ENCODE results near the gene RELL2.

Gene RELL2

DNA sequence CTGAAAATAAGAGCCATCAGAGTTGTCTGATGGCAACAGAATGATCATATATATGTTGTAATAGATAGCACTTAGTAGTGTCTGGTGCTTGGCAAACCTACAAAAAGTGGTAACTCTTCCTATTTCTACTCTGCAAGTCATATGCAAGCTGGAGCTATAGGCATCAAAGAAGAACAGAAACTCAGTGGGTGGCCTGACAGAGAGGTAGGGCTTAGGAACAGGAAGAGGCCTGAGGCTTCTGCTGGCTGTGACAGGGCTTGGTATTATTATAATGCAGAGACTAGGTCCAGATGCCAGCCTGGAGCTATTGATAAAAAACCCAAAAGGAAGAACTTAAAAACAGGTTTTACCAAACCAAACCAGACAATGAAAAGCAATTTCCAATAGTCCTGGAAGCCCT is 13.6 kb upstream of the RELL2 start:
- TF ChIP-seq, protein P1, sequence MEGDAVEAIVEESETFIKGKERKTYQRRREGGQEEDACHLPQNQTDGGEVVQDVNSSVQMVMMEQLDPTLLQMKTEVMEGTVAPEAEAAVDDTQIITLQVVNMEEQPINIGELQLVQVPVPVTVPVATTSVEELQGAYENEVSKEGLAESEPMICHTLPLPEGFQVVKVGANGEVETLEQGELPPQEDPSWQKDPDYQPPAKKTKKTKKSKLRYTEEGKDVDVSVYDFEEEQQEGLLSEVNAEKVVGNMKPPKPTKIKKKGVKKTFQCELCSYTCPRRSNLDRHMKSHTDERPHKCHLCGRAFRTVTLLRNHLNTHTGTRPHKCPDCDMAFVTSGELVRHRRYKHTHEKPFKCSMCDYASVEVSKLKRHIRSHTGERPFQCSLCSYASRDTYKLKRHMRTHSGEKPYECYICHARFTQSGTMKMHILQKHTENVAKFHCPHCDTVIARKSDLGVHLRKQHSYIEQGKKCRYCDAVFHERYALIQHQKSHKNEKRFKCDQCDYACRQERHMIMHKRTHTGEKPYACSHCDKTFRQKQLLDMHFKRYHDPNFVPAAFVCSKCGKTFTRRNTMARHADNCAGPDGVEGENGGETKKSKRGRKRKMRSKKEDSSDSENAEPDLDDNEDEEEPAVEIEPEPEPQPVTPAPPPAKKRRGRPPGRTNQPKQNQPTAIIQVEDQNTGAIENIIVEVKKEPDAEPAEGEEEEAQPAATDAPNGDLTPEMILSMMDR (IDR thresholded peaks at IDR 0.05; ENCODE audit: low read depth, low read length), result no peak
- no peak for DNase-seq (ENCODE audit: extremely low read depth, low read depth)

DNA sequence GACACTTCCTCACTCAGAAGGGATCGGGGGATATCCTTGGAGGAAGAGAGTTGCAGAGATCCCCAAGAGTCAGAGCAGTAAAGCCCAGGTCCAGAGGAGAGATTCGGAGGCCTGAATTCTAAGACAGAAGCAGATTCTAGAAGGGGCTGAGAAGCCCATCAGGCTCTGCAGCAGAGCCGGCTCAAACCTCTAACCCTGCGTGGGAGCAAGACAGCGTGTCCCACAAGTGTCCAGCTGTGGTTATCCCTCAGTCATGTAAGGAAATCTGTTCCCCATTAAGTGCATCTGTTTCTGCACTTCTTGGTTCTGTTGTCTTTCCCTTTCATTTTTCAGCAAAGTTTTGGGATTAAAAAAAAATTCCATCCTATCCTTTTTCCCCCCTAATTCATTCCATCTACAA is 13.2 kb upstream of the RELL2 start:
- TF ChIP-seq, protein P1 (IDR thresholded peaks at IDR 0.05; ENCODE audit: low read depth, low read length), result no peak

DNA sequence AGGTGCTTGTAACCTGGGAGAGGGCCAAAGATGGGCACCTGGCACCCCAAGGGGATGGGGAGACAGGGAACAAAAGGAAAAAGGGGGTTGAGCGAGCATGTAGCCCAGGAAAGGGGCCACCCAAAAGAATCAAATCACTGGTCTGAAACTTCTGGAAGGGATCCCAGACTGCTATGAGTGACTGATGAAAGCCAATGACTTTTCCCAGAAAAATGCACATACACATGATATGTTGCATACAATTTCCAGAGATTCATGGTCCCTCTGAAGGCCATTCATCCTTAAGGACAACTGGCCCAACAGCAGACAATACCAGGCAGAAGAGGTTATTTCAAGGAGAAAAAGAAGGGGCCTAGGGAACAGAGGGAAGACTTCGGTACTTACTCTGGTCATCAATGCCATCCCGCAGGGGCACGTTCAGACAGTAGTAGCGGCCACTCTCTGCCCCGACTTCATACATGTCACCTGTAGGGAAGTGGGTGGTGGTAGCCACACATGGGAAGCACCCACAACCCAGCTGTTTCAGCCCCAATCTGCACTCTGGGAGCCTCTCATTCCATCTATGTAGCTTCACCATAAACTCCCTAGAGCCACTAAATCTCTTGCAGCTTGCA is 8.5 kb upstream of the RELL2 start:
- no peak for DNase-seq (ENCODE audit: extremely low read depth, low read depth)
- TF ChIP-seq, protein P1 (IDR thresholded peaks at IDR 0.05; ENCODE audit: low read depth, low read length), result no peak

More for the DNA sequence above, 13.2 kb upstream of the RELL2 start:
- DNase-seq (ENCODE audit: extremely low read depth, low read depth), result no peak

DNA sequence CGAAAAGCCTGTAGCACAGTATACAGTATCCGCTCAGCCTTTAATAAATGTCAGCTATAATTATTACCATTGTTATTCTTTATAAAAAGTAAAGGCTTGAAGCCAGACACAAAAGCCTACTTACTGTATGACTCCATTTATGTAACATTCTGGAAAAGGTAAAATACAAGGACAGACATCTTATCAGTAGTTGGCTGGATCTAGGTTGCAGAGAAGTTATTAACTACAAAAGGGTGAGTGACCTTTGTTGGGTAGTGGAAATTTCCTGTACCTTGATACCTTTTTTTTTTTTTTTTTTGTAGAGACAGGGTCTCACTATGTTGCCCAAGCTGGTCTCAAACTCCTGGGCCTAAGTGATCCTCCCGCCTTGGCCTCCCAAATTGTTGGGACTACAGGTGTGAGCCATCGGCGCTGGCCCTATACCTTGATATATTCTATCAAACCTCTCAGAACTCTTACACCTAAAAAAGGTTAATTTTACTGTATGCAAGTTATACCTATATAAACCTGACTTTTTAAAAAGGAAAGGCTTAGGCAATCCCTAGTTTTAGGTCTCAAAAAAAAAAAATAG is 6.1 kb upstream of the RELL2 start:
- TF ChIP-seq, protein P1 (IDR thresholded peaks at IDR 0.05; ENCODE audit: low read depth, low read length), result no peak
- no peak for DNase-seq (ENCODE audit: extremely low read depth, low read depth)

DNA sequence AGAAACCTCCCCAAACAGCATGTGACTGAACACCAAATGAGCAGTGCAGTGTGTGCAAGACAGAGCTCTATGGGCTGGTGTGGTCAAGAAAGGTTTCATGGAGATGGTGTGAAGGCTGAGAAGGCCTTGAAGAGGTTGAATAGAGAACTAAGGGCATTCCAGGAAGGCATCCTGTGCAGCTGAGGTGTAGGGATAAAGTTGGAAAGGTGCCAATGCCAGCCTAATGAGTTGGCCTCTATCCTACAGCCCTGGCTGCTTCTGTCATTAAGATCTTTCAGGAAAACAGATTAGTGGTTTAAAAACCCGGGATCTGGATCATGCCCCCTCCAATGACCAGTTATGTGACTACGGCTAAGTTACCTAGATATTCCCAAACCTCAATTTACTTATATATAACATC is 4.1 kb upstream of the RELL2 start:
- DNase-seq (ENCODE audit: extremely low read depth, low read depth), result no peak
- TF ChIP-seq, protein P1 (IDR thresholded peaks at IDR 0.05; ENCODE audit: low read depth, low read length), result no peak

DNA sequence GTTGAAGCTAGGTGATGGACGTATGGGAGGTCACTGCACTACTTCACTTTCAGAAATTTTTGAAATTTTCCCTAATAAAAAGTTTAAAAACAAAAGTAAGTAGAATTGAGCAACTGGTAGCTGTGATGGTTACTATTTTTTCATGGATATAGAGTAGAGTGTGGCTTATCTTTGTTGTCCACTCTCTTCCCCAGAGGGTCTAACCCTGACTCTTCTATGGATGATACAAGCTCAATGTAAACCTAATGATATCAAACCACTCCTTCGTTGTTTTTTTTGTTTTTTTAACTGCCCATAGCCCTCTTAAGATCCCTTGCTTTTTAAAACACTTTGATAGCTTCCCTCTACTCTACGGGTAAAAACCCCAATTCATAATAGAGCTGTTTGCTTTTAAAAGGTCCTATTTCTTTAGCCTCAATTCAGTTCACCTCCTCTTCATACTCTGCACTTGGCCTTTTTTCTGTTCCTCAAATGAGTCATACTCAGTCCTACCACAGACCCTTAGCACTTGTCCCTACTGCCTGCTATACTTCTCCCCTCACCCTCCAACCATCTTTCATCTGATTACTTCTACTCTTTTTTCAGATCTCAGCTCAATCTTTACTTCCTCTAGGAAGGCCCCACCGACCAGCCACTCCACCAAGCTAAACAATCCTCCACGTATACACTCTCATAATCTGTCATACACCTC is 2.8 kb upstream of the RELL2 start:
- TF ChIP-seq, protein P1 (IDR thresholded peaks at IDR 0.05; ENCODE audit: low read depth, low read length), result no peak
- DNase-seq (ENCODE audit: extremely low read depth, low read depth), result no peak

DNA sequence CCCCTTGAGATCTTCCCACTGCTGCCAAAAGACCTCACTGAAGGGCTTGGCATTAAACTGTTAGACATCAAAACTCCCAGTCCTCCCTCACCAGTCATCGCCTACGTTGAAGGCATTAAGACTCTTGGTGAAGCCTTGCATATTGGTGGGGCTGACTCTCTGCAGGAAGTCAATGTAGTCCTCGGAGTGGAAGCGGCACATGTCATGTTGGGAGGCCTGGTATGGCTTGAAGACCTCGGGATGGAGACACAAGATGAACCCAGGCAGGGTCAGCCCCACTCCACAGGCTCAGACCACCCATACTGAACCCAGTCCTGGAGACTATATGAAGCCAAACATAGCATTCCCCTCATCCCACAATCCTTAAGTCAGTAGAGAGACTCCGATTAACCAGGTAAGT is 2.1 kb upstream of the RELL2 start:
- TF ChIP-seq, protein P1 (IDR thresholded peaks at IDR 0.05; ENCODE audit: low read depth, low read length), result no peak
- no peak for DNase-seq (ENCODE audit: extremely low read depth, low read depth)
